ENCODE measurements around the gene SEMA3G. TPM values are rescaled to one million over a fixed set of nuclear protein-coding genes. Genes with fewer than 3 reads are reported as not detected.
A peak's percentile ranks its signal among the peaks of the same experiment; 100 is the strongest.

The SEMA3G gene
- polyA plus RNA-seq, 1 donor (not counting 4 experiments of a cell fraction or from before 2014, with no cell fraction given): 0.07 TPM

DNA sequence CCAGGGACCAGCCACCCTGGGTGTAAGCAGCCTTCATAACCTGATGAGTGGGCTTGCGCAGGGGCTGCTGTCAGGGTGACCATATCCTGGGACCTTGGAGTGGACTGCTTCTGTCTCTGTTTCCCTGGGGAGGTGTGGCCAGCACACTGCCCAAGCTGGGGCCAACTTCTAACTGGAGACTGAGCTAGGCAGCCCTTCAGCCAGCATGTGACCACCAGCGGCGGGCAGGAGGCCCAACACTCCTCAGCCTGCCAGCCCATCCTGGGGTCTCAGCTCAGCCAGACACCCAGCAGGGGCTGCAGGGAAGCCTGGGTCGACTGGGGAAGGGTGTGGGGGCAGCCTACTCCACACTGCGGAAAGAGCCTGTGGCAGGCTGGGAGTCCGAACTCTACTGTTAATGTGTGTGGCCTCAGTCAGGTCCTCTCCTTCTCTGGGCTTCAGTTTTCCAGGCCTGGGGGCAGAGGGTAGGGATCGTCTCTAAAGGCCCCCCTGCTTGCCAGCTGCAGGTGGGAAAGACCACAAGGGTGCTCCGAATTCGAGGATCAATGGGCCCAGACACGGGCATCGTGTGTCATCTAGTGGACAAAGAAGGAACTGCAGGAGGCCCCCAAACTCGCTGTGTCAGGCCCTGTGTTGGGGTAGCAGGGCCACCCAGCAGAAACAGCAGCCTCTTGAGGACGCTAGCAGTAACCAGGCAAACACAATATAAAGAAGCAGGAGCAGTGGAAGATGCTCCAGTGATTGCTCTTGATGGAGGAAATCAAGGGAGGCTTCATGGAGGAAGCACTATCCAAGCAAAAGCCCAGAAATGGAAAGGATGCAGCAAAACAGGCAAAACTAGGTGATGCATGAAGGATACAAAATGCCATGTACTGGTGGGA is 2.0 kb upstream of the SEMA3G start:
- H3K27ac ChIP-seq (ENCODE audit: control insufficient read depth, insufficient read depth, low read length): no peak overlapping the region
- H3K9ac ChIP-seq (ENCODE audit: control insufficient read depth, extremely low read depth, insufficient read depth, low read length): no peak overlapping the region
- dilution Hi-C loops (cut with MboI; ENCODE audit: extremely low pct_ligation_motif_present, low sequenced_read_pairs): no loop called here
- H3K79me2 ChIP-seq (ENCODE audit: control insufficient read depth, insufficient read depth, low read length): no peaks in the 10 kb centered on the region
- H3K36me3 ChIP-seq (ENCODE audit: control insufficient read depth in 2 of 2, extremely low read depth in 1 of 2, insufficient read depth in 2 of 2, low read length in 2 of 2): no peaks in the 10 kb centered on the region
- H3K9me1 ChIP-seq (ENCODE audit: control insufficient read depth, extremely low read depth, insufficient read depth, low read length): no peaks in the 10 kb centered on the region
- no peak overlapping the region for H2AFZ ChIP-seq (ENCODE audit: control insufficient read depth, low read length)
- H3K27me3 ChIP-seq (ENCODE audit: control insufficient read depth, extremely low read depth, insufficient read depth, low read length): no peaks in the 10 kb centered on the region
- DNase-seq (ENCODE audit: low read depth, low spot score) (no peak), FAIRE-seq (no peak)
- H3K4me2 ChIP-seq (ENCODE audit: control insufficient read depth, extremely low read depth, insufficient read depth, low read depth, low read length): no peak overlapping the region
- no peak overlapping the region for H3K4me3 ChIP-seq (ENCODE audit: control insufficient read depth in 2 of 3, extremely low read depth in 1 of 3, insufficient read depth in 2 of 3, low read depth in 1 of 3, low read length in 3 of 3)
- TF ChIP-seq EZH2 (IDR thresholded peaks at IDR 0.05; ENCODE audit: low read length): no peak
- TF ChIP-seq, protein P1, sequence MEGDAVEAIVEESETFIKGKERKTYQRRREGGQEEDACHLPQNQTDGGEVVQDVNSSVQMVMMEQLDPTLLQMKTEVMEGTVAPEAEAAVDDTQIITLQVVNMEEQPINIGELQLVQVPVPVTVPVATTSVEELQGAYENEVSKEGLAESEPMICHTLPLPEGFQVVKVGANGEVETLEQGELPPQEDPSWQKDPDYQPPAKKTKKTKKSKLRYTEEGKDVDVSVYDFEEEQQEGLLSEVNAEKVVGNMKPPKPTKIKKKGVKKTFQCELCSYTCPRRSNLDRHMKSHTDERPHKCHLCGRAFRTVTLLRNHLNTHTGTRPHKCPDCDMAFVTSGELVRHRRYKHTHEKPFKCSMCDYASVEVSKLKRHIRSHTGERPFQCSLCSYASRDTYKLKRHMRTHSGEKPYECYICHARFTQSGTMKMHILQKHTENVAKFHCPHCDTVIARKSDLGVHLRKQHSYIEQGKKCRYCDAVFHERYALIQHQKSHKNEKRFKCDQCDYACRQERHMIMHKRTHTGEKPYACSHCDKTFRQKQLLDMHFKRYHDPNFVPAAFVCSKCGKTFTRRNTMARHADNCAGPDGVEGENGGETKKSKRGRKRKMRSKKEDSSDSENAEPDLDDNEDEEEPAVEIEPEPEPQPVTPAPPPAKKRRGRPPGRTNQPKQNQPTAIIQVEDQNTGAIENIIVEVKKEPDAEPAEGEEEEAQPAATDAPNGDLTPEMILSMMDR (optimal IDR thresholded peaks at IDR 0.05 in 1 of 3, IDR thresholded peaks at IDR 0.05 in 1 of 3, conservative IDR thresholded peaks at IDR 0.05 in 1 of 3; ENCODE audit: extremely low read depth in 1 of 3, insufficient read depth in 2 of 3, low read length in 3 of 3): peak in 2 of 3 experiments; percentile 100
- H3K9me3 ChIP-seq (ENCODE audit: control insufficient read depth, low read depth, low read length): no peaks in the 10 kb centered on the region
- H4K20me1 ChIP-seq (ENCODE audit: control insufficient read depth, extremely low read depth, insufficient read depth, low read length): no peaks in the 10 kb centered on the region
- H3K4me1 ChIP-seq (ENCODE audit: control insufficient read depth, extremely low read depth, insufficient read depth, low read length): peaks cover 6% of the 10 kb centered on the region

DNA sequence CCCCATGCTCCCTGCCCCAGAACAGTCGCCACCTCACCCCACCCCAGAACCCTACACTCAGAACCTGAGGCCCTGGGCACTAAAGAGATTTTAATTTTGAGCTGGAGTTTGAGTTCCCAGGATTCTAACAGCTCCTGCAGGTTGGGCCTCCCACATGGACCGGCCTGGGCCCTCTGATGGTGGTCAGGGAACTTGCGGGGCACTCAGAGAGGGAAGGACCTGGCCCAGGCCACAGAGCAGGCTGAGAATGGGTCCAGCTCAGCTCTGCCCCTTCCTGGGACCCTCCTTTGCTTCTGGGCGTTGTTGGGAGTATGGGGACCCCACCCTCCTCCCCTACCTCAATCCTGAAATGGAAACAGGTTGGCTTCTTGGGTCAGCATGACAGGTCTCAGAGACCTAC is 1.1 kb upstream of the SEMA3G start:
- FAIRE-seq (no peak), DNase-seq (ENCODE audit: low read depth, low spot score) (no peak)
- Histone ChIP-seq H3K27ac (ENCODE audit: control insufficient read depth, insufficient read depth, low read length) (no peak overlapping the region), H3K9me3 (ENCODE audit: control insufficient read depth, low read depth, low read length) (no peaks in the 10 kb centered on the region), H4K20me1 (ENCODE audit: control insufficient read depth, extremely low read depth, insufficient read depth, low read length) (no peaks in the 10 kb centered on the region), H2AFZ (ENCODE audit: control insufficient read depth, low read length) (no peak overlapping the region), H3K27me3 (ENCODE audit: control insufficient read depth, extremely low read depth, insufficient read depth, low read length) (no peaks in the 10 kb centered on the region), H3K9ac (ENCODE audit: control insufficient read depth, extremely low read depth, insufficient read depth, low read length) (no peak overlapping the region), H3K79me2 (ENCODE audit: control insufficient read depth, insufficient read depth, low read length) (no peaks in the 10 kb centered on the region), H3K4me3 (ENCODE audit: control insufficient read depth in 2 of 3, extremely low read depth in 1 of 3, insufficient read depth in 2 of 3, low read depth in 1 of 3, low read length in 3 of 3) (no peak overlapping the region), H3K9me1 (ENCODE audit: control insufficient read depth, extremely low read depth, insufficient read depth, low read length) (no peaks in the 10 kb centered on the region), H3K36me3 (ENCODE audit: control insufficient read depth in 2 of 2, extremely low read depth in 1 of 2, insufficient read depth in 2 of 2, low read length in 2 of 2) (no peaks in the 10 kb centered on the region), H3K4me2 (ENCODE audit: control insufficient read depth, extremely low read depth, insufficient read depth, low read depth, low read length) (no peak overlapping the region), H3K4me1 (ENCODE audit: control insufficient read depth, extremely low read depth, insufficient read depth, low read length) (peaks cover 6% of the 10 kb centered on the region)
- no peak for TF ChIP-seq EZH2 (IDR thresholded peaks at IDR 0.05; ENCODE audit: low read length)
- TF ChIP-seq, protein P1 (optimal IDR thresholded peaks at IDR 0.05 in 1 of 3, IDR thresholded peaks at IDR 0.05 in 1 of 3, conservative IDR thresholded peaks at IDR 0.05 in 1 of 3; ENCODE audit: extremely low read depth in 1 of 3, insufficient read depth in 2 of 3, low read length in 3 of 3): no peak
- dilution Hi-C loops (cut with MboI; ENCODE audit: extremely low pct_ligation_motif_present, low sequenced_read_pairs): no loop called here
